Nephron (organoid): Measurements from ENCODE around the gene PTPRT.

ENCODE experiments used
- H3K27ac Mint-ChIP-seq, 3 experiments: 2 replicates each; pipeline ENCODE4 v1.8.0; 2020; ENCODE audit warnings: mixed read lengths in 3 of 3, mild to moderate bottlenecking in 2 of 3, moderate library complexity in 1 of 3
- H3K27me3 Mint-ChIP-seq: 2 replicates; pipeline ENCODE4 v1.8.0; 2021; ENCODE audit warnings: low read depth, mild to moderate bottlenecking, moderate library complexity, mixed read lengths
- H3K36me3 Mint-ChIP-seq: 2 replicates; pipeline ENCODE4 v1.8.0; 2020; ENCODE audit warnings: low read depth, mixed read lengths
- H3K4me1 Mint-ChIP-seq: 2 replicates; pipeline ENCODE4 v1.8.0; 2020; ENCODE audit warnings: mixed read lengths
- H3K4me3 Mint-ChIP-seq, 3 experiments: 2 replicates each; pipeline ENCODE4 v1.8.0; 2020; ENCODE audit warnings: mild to moderate bottlenecking in 3 of 3, mixed read lengths in 3 of 3, moderate library complexity in 2 of 3
- H3K9me3 Mint-ChIP-seq: 2 replicates; pipeline ENCODE4 v1.8.0; 2020; ENCODE audit warnings: mixed read lengths
- TF ChIP-seq, protein P1 (sequence below), 3 experiments: fragments of 200-600 bp; sonication (generic); IDR thresholded peaks; one replicate each; pipeline ENCODE4 v1.5.0; 2021; ENCODE audit warnings: antibody characterized with exemption in 3 of 3; ENCODE audit not compliant: unreplicated experiment in 3 of 3

PTPRT gene

DNA sequence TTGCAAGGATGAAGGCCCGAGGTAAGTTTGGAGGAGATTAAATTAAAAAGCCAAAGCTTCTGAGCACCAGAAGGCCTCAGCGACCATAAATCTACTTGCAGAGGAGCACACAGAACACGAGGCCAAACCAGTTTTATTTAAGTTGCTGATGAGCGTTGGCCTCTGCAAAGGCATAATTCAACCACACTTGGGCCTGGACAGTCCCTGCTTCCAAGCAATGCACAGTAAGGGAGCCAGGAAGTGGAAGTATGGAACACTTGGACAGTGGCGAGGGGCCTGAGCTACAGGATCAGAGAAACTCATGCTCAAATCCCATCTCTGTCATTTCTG is 92.8 kb downstream of the PTPRT start:
- Mint-ChIP-seq H3K4me1 (peaks cover 14% of the 10 kb centered on the region), H3K9me3 (peaks cover 16% of the 10 kb centered on the region), H3K4me3 (peak overlapping the region in 1 of 3 experiments; percentile 9), H3K36me3 (no peaks in the 10 kb centered on the region), H3K27ac (peak overlapping the region; percentile 69 to 95 (median 90)), H3K27me3 (peaks cover 45% of the 10 kb centered on the region)
- TF ChIP-seq, protein P1, sequence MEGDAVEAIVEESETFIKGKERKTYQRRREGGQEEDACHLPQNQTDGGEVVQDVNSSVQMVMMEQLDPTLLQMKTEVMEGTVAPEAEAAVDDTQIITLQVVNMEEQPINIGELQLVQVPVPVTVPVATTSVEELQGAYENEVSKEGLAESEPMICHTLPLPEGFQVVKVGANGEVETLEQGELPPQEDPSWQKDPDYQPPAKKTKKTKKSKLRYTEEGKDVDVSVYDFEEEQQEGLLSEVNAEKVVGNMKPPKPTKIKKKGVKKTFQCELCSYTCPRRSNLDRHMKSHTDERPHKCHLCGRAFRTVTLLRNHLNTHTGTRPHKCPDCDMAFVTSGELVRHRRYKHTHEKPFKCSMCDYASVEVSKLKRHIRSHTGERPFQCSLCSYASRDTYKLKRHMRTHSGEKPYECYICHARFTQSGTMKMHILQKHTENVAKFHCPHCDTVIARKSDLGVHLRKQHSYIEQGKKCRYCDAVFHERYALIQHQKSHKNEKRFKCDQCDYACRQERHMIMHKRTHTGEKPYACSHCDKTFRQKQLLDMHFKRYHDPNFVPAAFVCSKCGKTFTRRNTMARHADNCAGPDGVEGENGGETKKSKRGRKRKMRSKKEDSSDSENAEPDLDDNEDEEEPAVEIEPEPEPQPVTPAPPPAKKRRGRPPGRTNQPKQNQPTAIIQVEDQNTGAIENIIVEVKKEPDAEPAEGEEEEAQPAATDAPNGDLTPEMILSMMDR (IDR thresholded peaks at IDR 0.05; ENCODE audit: unreplicated experiment in 3 of 3), result no peak

- Mint-ChIP-seq H3K9me3 (peaks cover 21% of the 10 kb centered on the region), H3K4me1 (peaks cover 14% of the 10 kb centered on the region), H3K27me3 (peaks cover 45% of the 10 kb centered on the region), H3K36me3 (no peaks in the 10 kb centered on the region), H3K27ac (peak overlapping the region; percentile 69 to 95 (median 90)), H3K4me3 (no peak overlapping the region)
- TF ChIP-seq, protein P1 (IDR thresholded peaks at IDR 0.05; ENCODE audit: unreplicated experiment in 3 of 3), result no peak
Measured at GRCh38 chr20:43096126-43096930, 93.4 kb downstream of the PTPRT start.

GRCh38 chr20:43095034-43095433 is 94.7 kb downstream of the PTPRT start:
- TF ChIP-seq, protein P1 (IDR thresholded peaks at IDR 0.05; ENCODE audit: unreplicated experiment in 3 of 3), result no peak
- Mint-ChIP-seq H3K36me3 (no peaks in the 10 kb centered on the region), H3K27ac (peak overlapping the region; percentile 14 to 29 (median 14)), H3K27me3 (peaks cover 47% of the 10 kb centered on the region), H3K4me1 (peaks cover 14% of the 10 kb centered on the region), H3K9me3 (peaks cover 21% of the 10 kb centered on the region), H3K4me3 (no peak overlapping the region)

DNA sequence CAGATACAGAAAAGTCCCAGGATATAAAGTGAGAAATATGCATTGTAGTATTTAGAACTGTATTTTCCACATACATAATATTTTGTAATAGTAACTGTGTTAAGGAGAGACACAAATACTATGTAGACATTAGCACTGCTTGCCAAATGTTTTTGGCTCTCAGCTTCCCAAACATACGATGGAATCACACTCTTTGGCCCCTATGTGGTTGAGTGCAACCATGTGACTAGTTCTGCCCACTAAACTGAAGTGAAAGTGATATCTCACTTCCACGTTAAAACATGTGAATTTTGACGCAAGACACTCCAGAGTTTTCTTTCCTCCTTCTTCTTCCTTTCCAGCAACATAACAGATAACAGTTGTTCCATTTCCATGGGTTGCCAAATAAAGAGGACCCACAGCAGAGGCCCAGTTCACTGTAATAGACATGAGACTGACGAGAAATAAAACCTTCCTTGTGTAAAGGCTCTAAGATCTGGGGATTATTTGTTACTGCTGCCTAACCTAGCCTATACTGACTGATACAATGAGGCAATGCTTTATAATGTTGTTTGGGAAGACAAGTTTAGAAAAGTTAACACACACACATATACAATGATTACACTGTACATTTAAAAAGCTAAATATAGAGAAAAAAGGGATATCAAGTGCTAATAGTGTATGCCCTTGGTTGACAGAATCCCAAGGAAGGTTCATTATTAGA is 97.2 kb downstream of the PTPRT start:
- H3K4me1 Mint-ChIP-seq, result peaks cover 14% of the 10 kb centered on the region
- TF ChIP-seq, protein P1 (IDR thresholded peaks at IDR 0.05; ENCODE audit: unreplicated experiment in 3 of 3), result no peak
- H3K4me3 Mint-ChIP-seq, result no peak overlapping the region
- H3K27me3 Mint-ChIP-seq, result peaks cover 42% of the 10 kb centered on the region
- peaks cover 21% of the 10 kb centered on the region for H3K9me3 Mint-ChIP-seq
- H3K36me3 Mint-ChIP-seq, result no peaks in the 10 kb centered on the region
- no peak overlapping the region for H3K27ac Mint-ChIP-seq

DNA sequence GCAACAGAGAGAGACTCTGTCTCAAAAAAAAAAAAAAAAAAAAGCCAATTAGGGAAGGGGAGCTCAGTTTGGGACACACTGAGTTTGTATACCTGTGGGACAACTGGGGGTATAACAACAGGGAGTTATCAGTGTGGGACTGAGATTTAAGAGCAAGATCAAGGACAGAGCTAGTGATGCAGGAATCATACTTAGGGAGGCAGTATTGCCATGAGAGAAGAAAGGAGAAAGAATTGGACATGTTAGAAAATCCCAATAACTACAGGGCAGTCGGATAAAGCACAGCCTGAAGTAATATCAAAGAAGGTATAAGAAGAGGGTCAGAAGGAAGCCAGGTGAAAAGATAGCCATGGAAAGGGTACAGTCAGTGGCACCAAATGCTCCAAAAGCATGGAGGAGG is 121.2 kb downstream of the PTPRT start:
- no peak overlapping the region for H3K27ac Mint-ChIP-seq
- no peaks in the 10 kb centered on the region for H3K36me3 Mint-ChIP-seq
- TF ChIP-seq, protein P1 (IDR thresholded peaks at IDR 0.05; ENCODE audit: unreplicated experiment in 3 of 3), result no peak
- H3K4me1 Mint-ChIP-seq, result no peaks in the 10 kb centered on the region
- peaks cover 17% of the 10 kb centered on the region for H3K27me3 Mint-ChIP-seq
- peaks cover under 1% of the 10 kb centered on the region for H3K9me3 Mint-ChIP-seq
- H3K4me3 Mint-ChIP-seq, result no peak overlapping the region
